Activated CD8-positive, alpha-beta T cell treated with anti-CD3 and anti-CD28 coated beads for 36 hours (primary cell): ENCODE results near the gene HOXC9. TPM values are rescaled to one million over a fixed set of nuclear protein-coding genes. Genes with fewer than 3 reads are reported as not detected.

Source experiments
- ATAC-seq: fragments of 200-7000 bp; cut with Tn5 transposase; one replicate; pipeline ENCODE4 v1.10.0; 2021; ENCODE audit warnings: mild to moderate bottlenecking, moderate library complexity
- CTCF ChIA-PET: fragments of 350-600 bp; sonication (Branson Sonifier 250); formaldehyde crosslinking; loops from one replicate; lab custom pipeline; 2021; ENCODE audit warnings: antibody characterized with exemption; lab: Charles Lee
- POLR2A ChIA-PET: fragments of 350-600 bp; sonication (Branson Sonifier 250); formaldehyde crosslinking; loops from one replicate; lab custom pipeline; 2021; ENCODE audit warnings: antibody characterized with exemption; lab: Charles Lee
- DNase-seq: peaks from one replicate; pipeline ENCODE4 v3.0.0-alpha.2; 2020
- H3K27ac Mint-ChIP-seq: one replicate; pipeline ENCODE4 v1.8.0; 2021; ENCODE audit warnings: mild to moderate bottlenecking, mixed read lengths
- H3K27me3 Mint-ChIP-seq: one replicate; pipeline ENCODE4 v1.8.0; 2021; ENCODE audit warnings: mixed read lengths
- H3K36me3 Mint-ChIP-seq: one replicate; pipeline ENCODE4 v1.8.0; 2021; ENCODE audit warnings: low read depth, mixed read lengths
- H3K4me1 Mint-ChIP-seq: one replicate; pipeline ENCODE4 v1.8.0; 2021; ENCODE audit warnings: low read depth, mixed read lengths
- H3K4me3 Mint-ChIP-seq: one replicate; pipeline ENCODE4 v1.8.0; 2021; ENCODE audit warnings: mild to moderate bottlenecking, moderate library complexity, mixed read lengths
- H3K9me3 Mint-ChIP-seq: one replicate; pipeline ENCODE4 v1.8.0; 2021; ENCODE audit warnings: mixed read lengths
- intact Hi-C: fragments of 100-400 bp; cut with micrococcal nuclease; formaldehyde crosslinking; loops from one replicate; pipeline ENCODE4 v1.10.0; 2022
- total RNA-seq, 2 experiments: library from RNA; stranded (reverse); gene quantifications; one replicate each; pipeline ENCODE4 v1.2.3, GENCODE V29; 2021
- TF ChIP-seq, protein P1 (sequence below): fragments of 200-600 bp; IDR thresholded peaks from one replicate; pipeline ENCODE4 v1.8.0; 2022; ENCODE audit warnings: antibody characterized with exemption, mild to moderate bottlenecking

Gene HOXC9
- total RNA-seq, 2 experiments from 2014 or later = not detected

DNA sequence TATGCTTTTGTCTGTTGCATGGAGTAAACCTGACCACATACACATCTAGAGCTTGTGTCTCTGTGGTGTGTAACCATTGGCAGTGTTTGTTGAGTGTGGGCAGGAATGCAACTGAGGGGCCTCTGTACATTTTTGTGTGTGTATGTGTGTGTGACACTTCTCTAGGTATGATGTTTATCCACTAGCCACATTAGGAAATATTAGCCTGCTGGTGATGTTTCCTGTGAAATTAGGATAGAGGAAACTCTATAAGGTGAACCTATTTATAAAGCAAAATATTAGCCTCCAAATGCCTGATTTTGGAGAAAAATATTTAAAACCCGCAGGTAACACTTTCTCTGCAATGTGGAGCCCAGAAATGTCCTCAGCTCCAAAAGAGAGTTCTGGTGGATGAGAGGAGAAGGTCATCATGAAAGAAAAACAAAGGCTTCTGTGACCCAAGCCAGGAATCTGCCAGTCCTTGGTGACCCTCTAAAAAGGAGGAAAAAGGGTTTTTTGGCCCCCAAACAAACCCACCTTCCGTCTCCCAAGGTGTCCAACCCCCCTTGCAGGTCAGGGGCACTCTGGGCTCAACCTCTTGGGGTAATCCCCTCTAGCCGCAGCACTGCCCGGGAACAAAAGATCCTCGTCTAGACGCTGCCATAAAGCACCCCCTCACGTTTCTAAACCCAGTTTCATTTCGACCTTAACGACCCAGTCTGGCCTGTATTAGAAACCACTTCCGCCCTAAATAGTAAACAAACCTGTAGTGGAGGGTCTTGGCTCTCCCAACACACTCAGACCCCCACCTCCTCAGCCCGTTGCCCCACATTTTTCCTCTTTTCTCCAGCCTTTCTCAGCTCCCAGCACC lies 22.1 kb upstream of the HOXC9 start:
- CTCF ChIA-PET = interaction anchor here (1.0 to 2.3 kb wide), 3 partner anchors 11 to 29 kb away, joined by 3 to 5 read pairs (median 3); no protein-coding TSS in a partner anchor
- peaks cover 18% of the 10 kb centered on the region for H3K4me1 Mint-ChIP-seq
- no peak overlapping the region for H3K27ac Mint-ChIP-seq
- H3K4me3 Mint-ChIP-seq = no peak overlapping the region
- TF ChIP-seq, protein P1, sequence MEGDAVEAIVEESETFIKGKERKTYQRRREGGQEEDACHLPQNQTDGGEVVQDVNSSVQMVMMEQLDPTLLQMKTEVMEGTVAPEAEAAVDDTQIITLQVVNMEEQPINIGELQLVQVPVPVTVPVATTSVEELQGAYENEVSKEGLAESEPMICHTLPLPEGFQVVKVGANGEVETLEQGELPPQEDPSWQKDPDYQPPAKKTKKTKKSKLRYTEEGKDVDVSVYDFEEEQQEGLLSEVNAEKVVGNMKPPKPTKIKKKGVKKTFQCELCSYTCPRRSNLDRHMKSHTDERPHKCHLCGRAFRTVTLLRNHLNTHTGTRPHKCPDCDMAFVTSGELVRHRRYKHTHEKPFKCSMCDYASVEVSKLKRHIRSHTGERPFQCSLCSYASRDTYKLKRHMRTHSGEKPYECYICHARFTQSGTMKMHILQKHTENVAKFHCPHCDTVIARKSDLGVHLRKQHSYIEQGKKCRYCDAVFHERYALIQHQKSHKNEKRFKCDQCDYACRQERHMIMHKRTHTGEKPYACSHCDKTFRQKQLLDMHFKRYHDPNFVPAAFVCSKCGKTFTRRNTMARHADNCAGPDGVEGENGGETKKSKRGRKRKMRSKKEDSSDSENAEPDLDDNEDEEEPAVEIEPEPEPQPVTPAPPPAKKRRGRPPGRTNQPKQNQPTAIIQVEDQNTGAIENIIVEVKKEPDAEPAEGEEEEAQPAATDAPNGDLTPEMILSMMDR = no peak
- peaks cover 82% of the 10 kb centered on the region for H3K27me3 Mint-ChIP-seq
- DNase-seq (no peak), ATAC-seq (no peak)
- H3K9me3 Mint-ChIP-seq = peaks cover 2% of the 10 kb centered on the region
- POLR2A ChIA-PET = interaction anchor here (1.7 kb wide), 1 partner anchor 16 kb away, joined by 4 read pairs; no protein-coding TSS in a partner anchor
- intact Hi-C loops = no loop called here
- peaks cover 3% of the 10 kb centered on the region for H3K36me3 Mint-ChIP-seq

DNA sequence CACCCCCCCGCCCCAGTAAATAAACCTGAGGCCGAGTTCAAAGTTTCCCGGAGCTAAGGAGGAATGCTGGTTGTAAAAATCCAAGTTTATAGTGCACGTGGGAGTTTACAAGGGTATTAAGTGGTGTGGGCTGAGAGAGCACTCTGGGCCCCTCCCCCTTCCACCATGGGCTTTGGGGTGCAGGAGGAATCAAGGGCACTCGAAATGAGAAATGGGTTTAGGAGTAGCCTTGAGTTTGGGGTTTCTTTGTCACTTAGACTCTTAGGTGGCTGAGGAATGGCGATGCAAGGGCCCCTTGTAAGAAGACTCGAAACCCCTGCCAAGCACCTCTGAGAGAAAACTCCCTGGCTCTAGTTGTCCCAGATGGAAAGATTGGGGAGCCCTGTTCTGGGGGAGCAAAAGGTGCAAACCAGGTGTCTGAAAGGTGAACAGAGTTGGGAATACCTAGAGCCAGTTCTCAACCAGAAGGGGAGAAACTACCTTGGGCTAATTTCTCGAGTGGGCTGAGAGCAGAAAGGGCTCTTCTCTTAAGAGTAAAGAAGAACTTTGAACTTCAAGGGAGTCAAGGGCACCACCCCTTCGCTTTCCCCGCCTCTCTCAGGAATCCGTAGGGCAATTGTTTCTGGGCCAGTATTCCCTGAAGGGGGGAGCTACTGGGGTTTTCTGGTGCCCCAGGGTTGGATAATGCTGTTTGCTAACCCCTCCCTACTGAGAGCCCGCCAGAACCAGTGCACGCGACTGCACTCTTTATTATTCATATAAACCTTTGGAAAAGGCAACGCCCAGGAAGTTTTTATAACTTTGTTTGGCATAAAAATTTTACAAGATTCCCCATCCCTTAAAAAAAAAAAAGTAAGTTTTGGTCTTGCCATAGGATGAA lies 21.2 kb upstream of the HOXC9 start:
- ChIA-PET POLR2A (no interaction called here), CTCF (interaction anchor here (2.3 kb wide), 1 partner anchor 13 kb away, joined by 5 read pairs; no protein-coding TSS in a partner anchor)
- Mint-ChIP-seq H3K9me3 (no peaks in the 10 kb centered on the region), H3K4me1 (peaks cover 14% of the 10 kb centered on the region), H3K4me3 (no peak overlapping the region), H3K36me3 (no peaks in the 10 kb centered on the region), H3K27ac (no peak overlapping the region), H3K27me3 (peaks cover 84% of the 10 kb centered on the region)
- DNase-seq (no peak), ATAC-seq (no peak)
- intact Hi-C loops = no loop called here
- TF ChIP-seq, protein P1 = no peak

DNA sequence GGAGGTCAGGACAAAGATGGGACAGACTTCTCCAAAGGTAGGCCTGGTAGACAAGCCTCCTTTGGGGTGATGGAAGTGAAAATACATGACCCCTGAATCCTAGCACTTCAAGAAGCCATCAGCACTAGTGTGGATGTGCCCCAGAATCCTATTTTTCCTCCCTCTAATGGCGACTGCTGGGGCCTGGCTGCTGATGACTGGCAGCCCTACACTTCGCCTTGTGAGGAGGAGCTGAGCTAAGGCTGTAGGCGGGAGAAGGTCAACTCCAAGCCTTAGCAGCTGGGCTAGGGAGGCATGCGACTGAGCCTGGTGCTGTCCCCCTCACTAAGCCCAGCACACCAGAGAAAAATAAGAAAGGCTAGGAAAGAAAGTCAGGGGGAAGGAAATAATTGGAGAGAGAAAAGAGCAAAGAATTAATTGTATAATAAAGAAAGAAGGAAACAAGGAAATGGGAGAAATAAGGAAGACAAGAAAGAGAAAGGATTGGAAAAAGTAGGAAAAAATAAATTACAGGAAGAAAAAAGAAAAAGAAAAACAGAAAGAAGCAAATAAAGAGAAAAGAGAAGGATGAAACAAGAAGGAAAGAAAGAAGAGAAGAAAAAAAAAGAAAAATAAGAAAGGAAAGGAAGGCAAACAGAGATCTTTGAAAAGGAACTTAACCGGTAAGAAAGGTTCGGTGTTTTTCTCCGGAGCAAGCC lies 19.7 kb upstream of the HOXC9 start:
- POLR2A ChIA-PET = no interaction called here
- intact Hi-C loops = no loop called here
- CTCF ChIA-PET = interaction anchor here (0.5 to 2.7 kb wide), 5 partner anchors 25 to 278 kb away, joined by 3 to 10 read pairs (median 4); no protein-coding TSS in a partner anchor
- Mint-ChIP-seq H3K27ac (no peak overlapping the region), H3K9me3 (no peaks in the 10 kb centered on the region), H3K36me3 (no peaks in the 10 kb centered on the region), H3K4me1 (peaks cover 13% of the 10 kb centered on the region), H3K4me3 (no peak overlapping the region), H3K27me3 (peaks cover 87% of the 10 kb centered on the region)
- DNase-seq (no peak), ATAC-seq (no peak)
- TF ChIP-seq, protein P1 = peak; percentile 41

DNA sequence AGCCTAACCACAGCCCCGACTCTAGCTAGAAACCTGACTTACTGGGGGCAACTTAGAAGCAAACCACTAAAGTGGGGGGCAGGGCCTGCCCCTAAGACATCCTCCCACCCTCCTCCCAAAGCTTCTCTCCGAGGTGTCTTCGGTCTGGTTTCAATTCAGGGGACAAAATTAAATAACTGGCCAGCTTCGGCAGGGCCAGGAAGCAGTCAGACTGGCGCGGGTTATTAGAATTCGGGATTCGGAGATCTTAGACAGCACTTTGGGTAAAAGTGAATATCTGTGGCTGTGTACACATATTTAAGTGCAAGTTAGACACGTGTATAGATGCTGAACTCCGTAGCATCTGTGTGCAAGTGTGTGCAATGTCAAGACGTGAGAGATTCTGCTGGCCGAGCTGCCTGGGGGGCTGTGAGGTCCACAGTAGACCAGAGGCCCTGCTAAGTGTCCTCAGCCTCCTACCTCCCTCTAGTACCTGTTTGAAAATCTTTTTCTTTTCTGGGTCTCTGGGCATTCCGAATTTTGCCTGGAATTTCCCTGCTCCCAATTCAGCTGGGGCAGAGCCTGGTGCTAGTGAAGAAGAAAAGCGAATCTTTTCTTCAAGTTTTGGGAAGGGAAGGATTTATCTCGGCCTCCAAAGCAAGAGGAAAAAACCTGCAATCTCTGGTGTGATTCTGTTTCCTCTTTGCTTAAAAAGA lies 19.0 kb upstream of the HOXC9 start:
- Mint-ChIP-seq H3K27me3 (peaks cover 87% of the 10 kb centered on the region), H3K4me3 (no peak overlapping the region), H3K9me3 (no peaks in the 10 kb centered on the region), H3K27ac (no peak overlapping the region), H3K36me3 (no peaks in the 10 kb centered on the region), H3K4me1 (peaks cover 10% of the 10 kb centered on the region)
- ATAC-seq (no peak), DNase-seq (no peak)
- ChIA-PET POLR2A (no interaction called here), CTCF (interaction anchor here (0.5 to 2.7 kb wide), 5 partner anchors 24 to 279 kb away, joined by 3 to 10 read pairs (median 4); no protein-coding TSS in a partner anchor)
- TF ChIP-seq, protein P1 = no peak
- intact Hi-C loops = no loop called here
